ENCODE data around the gene GALNT18. TPM values are rescaled to one million over a fixed set of nuclear protein-coding genes. Genes with fewer than 3 reads are reported as not detected.

GALNT18 gene
- total RNA-seq, 2 donors from 2014 or later, result 5.3 to 7.3 TPM

GRCh38 chr11:11349106-11349825, 272.5 kb downstream of the GALNT18 start:
- Histone ChIP-seq H3K27me3 (no peaks in the 10 kb centered on the region), H3K27ac (no peak overlapping the region), H3K36me3 (replicated peaks in 1 of 2; ENCODE audit: insufficient read depth in 1 of 2, low read depth in 2 of 2) (no peaks in the 10 kb centered on the region), H3K4me3 (no peak overlapping the region), H3K9me3 (no peaks in the 10 kb centered on the region), H3K4me1 (no peaks in the 10 kb centered on the region)
- ATAC-seq (no peak), DNase-seq (no peak)
- intact Hi-C loops (cut with DNase I), result no loop called here
- WGBS, 2 donors, result 73 to 77% methylated on average over 12 of the region's 12 CpGs
- no peak for TF ChIP-seq CTCF (IDR thresholded peaks at IDR 0.05)
- no peak for TF ChIP-seq POLR2A (IDR thresholded peaks at IDR 0.05)

GRCh38 chr11:11348303-11348702, 273.5 kb downstream of the GALNT18 start:
- H3K36me3 ChIP-seq (replicated peaks in 1 of 2; ENCODE audit: insufficient read depth in 1 of 2, low read depth in 2 of 2), result no peaks in the 10 kb centered on the region
- H3K27me3 ChIP-seq, result no peaks in the 10 kb centered on the region
- no peaks in the 10 kb centered on the region for H3K9me3 ChIP-seq
- no peak for DNase-seq
- TF ChIP-seq CTCF (IDR thresholded peaks at IDR 0.05) (no peak), POLR2A (IDR thresholded peaks at IDR 0.05) (no peak)
- intact Hi-C loops (cut with DNase I), result no loop called here
- no peak overlapping the region for H3K4me3 ChIP-seq
- H3K27ac ChIP-seq, result no peak overlapping the region
- no peaks in the 10 kb centered on the region for H3K4me1 ChIP-seq
- ATAC-seq, result no peak
- 81 to 87% methylated on average over 5 of the region's 5 CpGs for WGBS, 2 donors

GRCh38 chr11:11347592-11347991, 274.2 kb downstream of the GALNT18 start:
- no peaks in the 10 kb centered on the region for H3K27me3 ChIP-seq
- WGBS, 2 donors, result 81% methylated on average over 7 of the region's 7 CpGs
- H3K4me1 ChIP-seq, result no peaks in the 10 kb centered on the region
- H3K4me3 ChIP-seq, result no peak overlapping the region
- H3K36me3 ChIP-seq (replicated peaks in 1 of 2; ENCODE audit: insufficient read depth in 1 of 2, low read depth in 2 of 2), result no peaks in the 10 kb centered on the region
- no peaks in the 10 kb centered on the region for H3K9me3 ChIP-seq
- TF ChIP-seq CTCF (IDR thresholded peaks at IDR 0.05) (no peak), POLR2A (IDR thresholded peaks at IDR 0.05) (no peak)
- no peak overlapping the region for H3K27ac ChIP-seq
- intact Hi-C loops (cut with DNase I), result no loop called here
- no peak for DNase-seq
- no peak for ATAC-seq

GRCh38 chr11:11346303-11346702, 275.5 kb downstream of the GALNT18 start:
- no peak for TF ChIP-seq CTCF (IDR thresholded peaks at IDR 0.05)
- no peak for TF ChIP-seq POLR2A (IDR thresholded peaks at IDR 0.05)
- H3K36me3 ChIP-seq (replicated peaks in 1 of 2; ENCODE audit: insufficient read depth in 1 of 2, low read depth in 2 of 2), result no peaks in the 10 kb centered on the region
- no peak overlapping the region for H3K4me3 ChIP-seq
- DNase-seq, result no peak
- intact Hi-C loops (cut with DNase I), result no loop called here
- no peak for ATAC-seq
- 89 to 91% methylated on average over 4 of the region's 4 CpGs for WGBS, 2 donors
- H3K4me1 ChIP-seq, result no peaks in the 10 kb centered on the region
- H3K9me3 ChIP-seq, result no peaks in the 10 kb centered on the region
- no peak overlapping the region for H3K27ac ChIP-seq
- H3K27me3 ChIP-seq, result no peaks in the 10 kb centered on the region

- Histone ChIP-seq H3K9me3 (no peaks in the 10 kb centered on the region), H3K36me3 (replicated peaks in 1 of 2; ENCODE audit: insufficient read depth in 1 of 2, low read depth in 2 of 2) (no peaks in the 10 kb centered on the region), H3K27me3 (no peaks in the 10 kb centered on the region), H3K4me1 (no peaks in the 10 kb centered on the region), H3K4me3 (no peak overlapping the region), H3K27ac (no peak overlapping the region)
- peak in 3 of 4 donors; percentile 14 to 34 (median 22) for DNase-seq
- no peak for ATAC-seq
- no peak for TF ChIP-seq POLR2A (IDR thresholded peaks at IDR 0.05)
- no peak for TF ChIP-seq CTCF (IDR thresholded peaks at IDR 0.05)
- intact Hi-C loops (cut with DNase I), result no loop called here
- 88 to 100% methylated on average over 1 of the region's 1 CpG for WGBS, 2 donors
These were observed 276.7 kb downstream of the GALNT18 start for GRCh38 chr11:11345099-11345498.

Data from body of pancreas (tissue), 4 donors.